Right lobe of liver (tissue), 6 donors: Measurements from ENCODE around the gene WDR6. TPM values are rescaled to one million over a fixed set of nuclear protein-coding genes. Genes with fewer than 3 reads are reported as not detected.

Experiments
- ATAC-seq, 4 donors: fragments of 200-7000 bp; cut with Tn5 transposase; one replicate each; pipeline ENCODE4 v1.9.1; 2020; ENCODE audit warnings: mild to moderate bottlenecking in 4 of 4, moderate library complexity in 4 of 4
- DNase-seq, 3 donors: peaks; one replicate each; pipeline ENCODE4 v3.0.0-alpha.2; 2020
- H3K27ac ChIP-seq, 3 donors: fragments of 200-600 bp; one replicate each; pipeline ENCODE4 v1.8.0; 2022
- H3K27me3 ChIP-seq, 2 donors: fragments of 200-600 bp; one replicate each; pipeline ENCODE4 v1.8.0; 2022
- H3K36me3 ChIP-seq, 4 donors: fragments of 200-600 bp; sonication (generic) in 1 of 4; one replicate each; pipeline versions ENCODE4 v1.5.1 to v1.8.0; 2017 to 2022; ENCODE audit warnings: control low read depth in 1 of 4
- H3K4me1 ChIP-seq, 4 donors: fragments of 200-600 bp; sonication (generic) in 1 of 4; one replicate each; pipeline versions ENCODE4 v1.5.1 to v1.8.0; 2017 to 2022; ENCODE audit warnings: control low read depth in 1 of 4
- H3K4me3 ChIP-seq, 3 donors: fragments of 200-600 bp; one replicate each; pipeline ENCODE4 v1.8.0; 2022
- H3K9me3 ChIP-seq, 4 donors: fragments of 200-600 bp; sonication (generic) in 1 of 4; one replicate each; pipeline versions ENCODE4 v1.5.1 to v1.8.0; 2017 to 2022; ENCODE audit warnings: control low read depth in 1 of 4
- CTCF ChIP-seq, 4 donors: fragments of 200-600 bp in 3 of 4; fragments of 450-650 bp in 1 of 4; IDR thresholded peaks; one replicate each; pipeline versions ENCODE4 v1.5.1 to v1.8.0; 2016 to 2022; ENCODE audit warnings: antibody characterized with exemption in 4 of 4, mild to moderate bottlenecking in 2 of 4
- POLR2A ChIP-seq: fragments of 450-650 bp; IDR thresholded peaks from one replicate; pipeline ENCODE4 v1.6.1; 2017; ENCODE audit warnings: antibody characterized with exemption, mild to moderate bottlenecking
- WGBS: methylation state at CpG from one replicate; pipeline ENCODE4 v1.1.6; 2018; ENCODE audit warnings: low coverage, low lambda C conversion rate; ENCODE audit not compliant: insufficient coverage; ENCODE audit errors: missing lambda C conversion rate; 5-methylcytosine and 5-hydroxymethylcytosine counted together
- intact Hi-C, 2 donors: fragments of 100-400 bp; cut with DNase I; formaldehyde crosslinking; loops; one replicate each; pipeline versions ENCODE4 v1.11.2 to v1.14.1; 2022
- total RNA-seq, 6 experiments: library from RNA; depleted of rRNA in 2 of 6; stranded (reverse); fragments of >200 nt in 2 of 6; fragmentation: NEBNext Ultra II Directional in 3 of 6; extraction: Animal tissue kit (Norgen Biotek cat#: 25700) in 3 of 6; gene quantifications; one replicate each; pipeline versions ENCODE4 v1.1.0 to v1.2.4, GENCODE V29; 2016 to 2023
- donor health status: DM: no; HTN: yes; CAD: no.
- donor health status: DM: no; HTN: no; CAD: no.
- donor health status: DM: no; HTN: no; CAD: no.
- donor health status: DM: no; HTN: yes; CAD: no.
- donor health status: DM: no; HTN: yes; CAD: no.

Gene WDR6
- total RNA-seq, 6 experiments from 2014 or later = 35.7 to 72.9 (median 65.4) TPM

- TF ChIP-seq CTCF (IDR thresholded peaks at IDR 0.05) = no peak
- no peak for TF ChIP-seq POLR2A
- Histone ChIP-seq H3K27ac (no peak overlapping the region), H3K9me3 (no peaks in the 10 kb centered on the region), H3K4me1 (peaks cover 0 to 3% (median 0%) of the 10 kb centered on the region in 4 donors), H3K27me3 (no peaks in the 10 kb centered on the region), H3K36me3 (peaks cover 0 to 2% (median 0%) of the 10 kb centered on the region in 4 donors), H3K4me3 (no peak overlapping the region)
- intact Hi-C loops = no loop called here
- WGBS = no CpG with 5 or more reads among the region's 8 CpGs
- ATAC-seq (no peak), DNase-seq (no peak)
Measured at GRCh38 chr3:48999085-48999858, 7.9 kb upstream of the WDR6 start.

- WGBS = 80% methylated on average over 1 of the region's 6 CpGs
- Histone ChIP-seq H3K27me3 (no peaks in the 10 kb centered on the region), H3K4me3 (no peak overlapping the region), H3K36me3 (peaks cover 0 to 2% (median 0%) of the 10 kb centered on the region in 4 donors), H3K27ac (no peak overlapping the region), H3K4me1 (peaks cover 0 to 14% (median 7%) of the 10 kb centered on the region in 4 donors), H3K9me3 (no peaks in the 10 kb centered on the region)
- DNase-seq (no peak), ATAC-seq (no peak)
- intact Hi-C loops = no loop called here
- no peak for TF ChIP-seq POLR2A
- no peak for TF ChIP-seq CTCF (IDR thresholded peaks at IDR 0.05)
Measured at GRCh38 chr3:49001155-49001554, 6.0 kb upstream of the WDR6 start.

- peak overlapping the region in 1 of 3 donors; percentile 57 for H3K27ac ChIP-seq
- intact Hi-C loops = no loop called here
- WGBS = 35% methylated on average over 3 of the region's 16 CpGs
Measured at GRCh38 chr3:49004352-49005302, 2.6 kb upstream of the WDR6 start.

More at GRCh38 chr3:49004352-49005302, 2.6 kb upstream of the WDR6 start:
- Histone ChIP-seq H3K36me3 (no peaks in the 10 kb centered on the region), H3K27me3 (no peaks in the 10 kb centered on the region), H3K4me1 (peaks cover 0 to 29% (median 11%) of the 10 kb centered on the region in 4 donors), H3K4me3 (no peak overlapping the region), H3K9me3 (no peaks in the 10 kb centered on the region)
- ATAC-seq (peak in 3 of 4 donors; percentile 1 to 29 (median 24)), DNase-seq (peak; percentile 70 to 81 (median 80))
- TF ChIP-seq CTCF (IDR thresholded peaks at IDR 0.05) (no peak), POLR2A (no peak)
